SK-MEL-5 (cell line): ENCODE data around the gene SHF. TPM values are rescaled to one million over a fixed set of nuclear protein-coding genes. Genes with fewer than 3 reads are reported as not detected.
"Not testable (repeated sequence)": the region's sequence is repeated elsewhere in the genome, so short reads cannot be mapped to it uniquely, and the experiment has no call there.

Experiments used
- DNase-seq: peaks from one replicate; pipeline ENCODE4 v3.0.0-alpha.2; 2016; ENCODE audit warnings: low read depth, low spot score
- in situ Hi-C: cut with HindIII; loops from 2 replicates; pipeline ENCODE4 v1.10.0; 2016; ENCODE audit warnings: low sequenced_read_pairs, high pct_unique_total_duplicates, low pct_unique_long_range_greater_than_20kb
- polyA plus RNA-seq, 2 experiments: library from polyadenylated mRNA; depleted of rRNA; stranded (reverse); fragments of >200 nt; gene quantifications; 2 replicates each; pipeline ENCODE4 v1.2.3, GENCODE V29; 2015
- total RNA-seq: library from RNA; depleted of rRNA; stranded (reverse); fragments of >200 nt; shearing (Covaris generic); gene quantifications from 2 replicates; pipeline ENCODE4 v1.2.3, GENCODE V29; 2014; rRNA removed

Gene SHF
- 3.4 and 5.5 TPM in 2 replicates for total RNA-seq
- polyA plus RNA-seq (2015; cell fraction: cytosol; rRNA removed): 6.4 and 7.4 TPM in 2 replicates
- polyA plus RNA-seq (2015; cell fraction: nucleus; rRNA removed): 3.8 and 4.6 TPM in 2 replicates

GRCh38 chr15:45187894-45188830 is at the start of gene SHF:
TSS of gene SHF (minus strand) at chr15:45187966. CDS start at chr15:45187951, 15 bp downstream.
- in situ Hi-C loops: no loop called here

GRCh38 chr15:45236806-45237205 is 49.0 kb upstream of the SHF start:
- DNase-seq, in situ Hi-C loops: not testable (repeated sequence)

More at GRCh38 chr15:45187894-45188830, at the start of gene SHF:
- peak; percentile 42 for DNase-seq

GRCh38 chr15:45234562-45235235 is 46.9 kb upstream of the SHF start:
- in situ Hi-C loops: no loop called here
- DNase-seq: no peak

- in situ Hi-C loops: no loop called here
- DNase-seq: no peak
These were observed 44.2 kb upstream of the SHF start for GRCh38 chr15:45231864-45232562.

- in situ Hi-C loops: no loop called here
- no peak for DNase-seq
These were observed 43.4 kb upstream of the SHF start for GRCh38 chr15:45231132-45231531.

GRCh38 chr15:45230245-45230965 is 42.6 kb upstream of the SHF start:
- in situ Hi-C loops: no loop called here
- DNase-seq: no peak

GRCh38 chr15:45228931-45229330 is 41.2 kb upstream of the SHF start:
- DNase-seq: no peak
- in situ Hi-C loops: no loop called here

GRCh38 chr15:45225506-45226273 is 37.9 kb upstream of the SHF start:
- in situ Hi-C loops: no loop called here
- DNase-seq: peak; percentile 22

- in situ Hi-C loops: no loop called here
- no peak for DNase-seq
These were observed 37.0 kb upstream of the SHF start for GRCh38 chr15:45224621-45225217.

GRCh38 chr15:45221967-45222366 is 34.2 kb upstream of the SHF start:
- in situ Hi-C loops: no loop called here
- DNase-seq: peak; percentile 20

- in situ Hi-C loops: no loop called here
- DNase-seq: no peak
These were observed 33.4 kb upstream of the SHF start for GRCh38 chr15:45221053-45221599.

- in situ Hi-C loops: no loop called here
- DNase-seq: no peak
These were observed 24.7 kb upstream of the SHF start for GRCh38 chr15:45212493-45212892.

GRCh38 chr15:45205192-45205591 is 17.4 kb upstream of the SHF start:
- peak; percentile 84 for DNase-seq
- in situ Hi-C loops: loop anchor here (10.0 kb wide), 1 partner anchor 200 kb away; a partner anchor contains a TSS

GRCh38 chr15:45203182-45203581 is 15.4 kb upstream of the SHF start:
- no peak for DNase-seq
- in situ Hi-C loops: loop anchor here (10.0 kb wide), 1 partner anchor 202 kb away; a partner anchor contains a TSS

GRCh38 chr15:45201869-45202268 is 14.1 kb upstream of the SHF start:
- no peak for DNase-seq
- in situ Hi-C loops: loop anchor here (10.0 kb wide), 1 partner anchor 203 kb away; a partner anchor contains a TSS

GRCh38 chr15:45201557-45201859 is 13.7 kb upstream of the SHF start:
- DNase-seq: no peak
- in situ Hi-C loops: loop anchor here (10.0 kb wide), 1 partner anchor 203 kb away; a partner anchor contains a TSS
